Measurements from ENCODE around the gene PID1. TPM values are rescaled to one million over a fixed set of nuclear protein-coding genes. Genes with fewer than 3 reads are reported as not detected.

The PID1 gene
- total RNA-seq, 1 donor from 2014 or later, result 29.1 TPM

DNA sequence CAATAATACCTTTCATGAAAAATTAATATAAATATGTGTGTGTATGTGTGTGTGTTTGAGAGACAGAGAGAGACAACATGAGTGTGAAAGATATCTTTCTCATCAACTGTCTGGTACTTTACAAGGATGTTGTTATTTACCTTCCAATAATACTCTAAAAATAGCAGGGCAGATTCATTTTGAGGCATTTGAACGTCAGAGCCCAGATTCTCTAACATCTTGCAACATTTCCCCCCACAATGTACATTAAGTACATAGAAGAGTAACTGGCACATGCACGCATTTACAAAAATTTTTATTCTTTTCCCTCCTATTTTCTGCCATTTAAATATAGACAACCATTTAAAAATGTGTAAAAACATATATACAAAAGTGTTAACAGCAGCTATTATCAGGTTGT lies 100.9 kb downstream of the PID1 start:
- no peak for DNase-seq (ENCODE audit: low spot score)

- no peak for DNase-seq (ENCODE audit: low spot score)
These were observed 101.3 kb downstream of the PID1 start for GRCh38 chr2:229169751-229170150.

DNA sequence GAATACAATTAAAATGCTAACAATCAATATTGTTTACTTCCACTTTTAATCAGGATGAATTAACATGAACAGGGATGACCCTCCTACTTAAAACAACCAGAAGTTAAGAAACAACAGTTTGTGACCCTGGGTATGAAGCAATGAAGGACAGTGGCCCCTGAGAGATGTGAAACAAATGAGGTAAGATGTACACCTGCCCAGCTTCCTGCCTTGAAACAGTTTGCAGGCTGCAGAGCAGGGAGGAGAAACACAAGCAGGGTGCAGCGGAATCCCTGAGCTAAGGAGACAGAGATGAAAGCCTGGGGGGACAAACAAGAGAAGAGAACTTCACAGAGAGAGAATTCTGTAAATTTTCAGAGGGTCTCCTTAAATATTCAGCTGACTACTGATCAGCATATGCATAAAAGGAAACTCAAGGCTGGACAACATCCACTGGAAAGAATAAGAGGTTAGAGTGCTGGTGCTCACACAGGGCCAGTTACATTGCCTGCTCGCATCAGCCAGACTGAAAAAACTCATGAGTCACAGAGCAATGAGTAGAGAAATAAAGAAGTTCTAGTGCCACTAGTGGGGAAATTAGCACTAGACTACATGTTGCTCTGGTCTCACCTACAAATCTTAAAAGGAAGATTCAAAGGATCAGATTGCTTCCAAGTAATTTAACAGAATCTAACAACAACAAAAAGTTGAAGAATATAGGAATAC lies 106.4 kb downstream of the PID1 start:
- no peak for DNase-seq (ENCODE audit: low spot score)

- no peak for DNase-seq (ENCODE audit: low spot score)
These were observed 107.2 kb downstream of the PID1 start for GRCh38 chr2:229163893-229164292.

DNA sequence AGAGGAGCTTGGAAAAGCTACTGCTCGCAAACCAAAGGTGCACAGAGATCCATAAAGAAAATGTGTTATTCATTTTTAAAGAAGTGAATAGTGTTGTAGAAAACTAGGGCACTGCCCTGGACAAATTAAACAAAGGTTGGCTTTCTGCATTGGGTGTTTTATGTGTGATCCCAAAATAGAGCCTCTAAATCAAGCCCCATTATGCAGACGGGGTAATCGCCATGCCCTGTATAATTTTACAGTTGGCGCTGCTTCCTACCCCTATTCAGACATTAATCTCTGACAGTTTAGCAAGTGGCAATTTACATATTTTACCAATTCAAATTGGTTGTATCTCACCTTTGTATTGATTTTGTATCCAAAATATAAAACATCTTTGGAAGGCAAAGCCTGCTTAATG lies 109.1 kb downstream of the PID1 start:
- DNase-seq (ENCODE audit: low spot score), result no peak

- no peak for DNase-seq (ENCODE audit: low spot score)
These were observed 110.1 kb downstream of the PID1 start for GRCh38 chr2:229160984-229161383.

DNA sequence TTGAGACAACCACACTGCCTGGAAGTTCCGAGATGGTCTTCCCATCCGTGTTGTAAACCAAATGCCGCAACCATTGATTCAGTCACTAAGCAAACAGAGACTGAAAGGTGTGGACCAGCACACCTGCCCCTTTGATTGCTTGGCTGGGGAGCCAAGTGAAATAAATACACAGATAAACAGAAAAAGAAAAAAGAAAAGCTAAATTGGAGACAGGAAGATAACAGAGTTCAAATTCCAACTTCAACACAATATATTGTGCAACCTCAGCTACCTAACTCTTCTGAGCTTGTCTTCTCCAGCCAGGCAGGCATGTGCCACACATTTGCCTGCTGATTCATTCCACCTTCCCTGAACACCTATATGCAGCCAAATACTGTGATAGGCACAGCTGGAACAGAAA lies 110.9 kb downstream of the PID1 start:
- no peak for DNase-seq (ENCODE audit: low spot score)

DNA sequence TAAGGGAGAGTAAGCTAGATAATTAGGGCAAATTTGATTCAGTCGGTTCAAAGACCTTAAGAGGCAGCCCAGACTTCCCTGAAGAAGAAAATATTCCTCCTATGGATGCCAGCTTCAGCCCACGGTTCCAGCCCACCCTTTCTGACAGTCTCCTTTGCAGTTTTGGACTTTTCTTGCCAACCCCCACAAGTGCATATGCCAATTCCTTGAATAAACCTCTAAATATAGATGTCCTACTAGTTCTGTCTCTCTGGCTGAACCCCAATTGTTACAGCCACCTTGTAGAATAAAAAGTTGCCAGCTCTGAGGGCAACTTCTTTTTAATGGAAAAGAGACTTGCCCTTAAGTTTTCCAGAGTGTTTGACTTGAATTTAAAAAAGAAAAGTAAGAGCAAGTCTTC lies 111.7 kb downstream of the PID1 start:
- no peak for DNase-seq (ENCODE audit: low spot score)

- DNase-seq (ENCODE audit: low spot score), result no peak
These were observed 116.7 kb downstream of the PID1 start for GRCh38 chr2:229154381-229154780.

GRCh38 chr2:229153951-229154350 lies 117.1 kb downstream of the PID1 start:
- DNase-seq (ENCODE audit: low spot score), result no peak

- no peak for DNase-seq (ENCODE audit: low spot score)
These were observed 117.8 kb downstream of the PID1 start for GRCh38 chr2:229153267-229153666.

- DNase-seq (ENCODE audit: low spot score), result no peak
These were observed 118.4 kb downstream of the PID1 start for GRCh38 chr2:229152674-229153073.

- no peak for DNase-seq (ENCODE audit: low spot score)
These were observed 120.8 kb downstream of the PID1 start for GRCh38 chr2:229150317-229150716.

DNA sequence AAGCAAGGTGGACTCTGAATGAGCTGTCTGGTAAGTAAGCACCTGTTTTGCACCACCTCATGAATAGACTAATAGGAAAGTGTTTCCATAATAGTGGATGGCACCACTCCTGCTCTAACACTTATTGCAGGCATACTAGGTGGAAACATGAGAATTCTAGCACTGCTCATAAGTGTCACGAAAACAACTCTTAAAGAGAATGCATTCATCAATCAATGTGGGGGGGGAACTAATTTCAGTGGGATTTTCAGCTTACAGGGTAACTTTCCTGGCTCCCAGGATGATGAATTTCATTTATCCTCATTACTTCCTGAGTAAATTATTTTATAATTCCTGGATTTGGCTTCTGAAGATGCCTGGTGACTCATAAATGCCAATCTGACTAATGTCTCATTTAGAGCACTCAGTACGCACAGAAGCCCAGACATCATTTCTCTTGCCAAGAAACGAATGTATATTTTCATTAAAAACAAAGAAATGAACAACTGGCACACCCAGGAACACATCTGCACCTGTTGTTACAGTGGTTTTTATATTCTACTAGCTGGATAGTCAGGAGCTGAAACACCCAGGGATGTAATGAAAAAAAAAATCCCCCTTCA lies 129.6 kb downstream of the PID1 start:
- DNase-seq (ENCODE audit: low spot score), result no peak

GRCh38 chr2:229137639-229138038 lies 133.4 kb downstream of the PID1 start:
- no peak for DNase-seq (ENCODE audit: low spot score)

DNA sequence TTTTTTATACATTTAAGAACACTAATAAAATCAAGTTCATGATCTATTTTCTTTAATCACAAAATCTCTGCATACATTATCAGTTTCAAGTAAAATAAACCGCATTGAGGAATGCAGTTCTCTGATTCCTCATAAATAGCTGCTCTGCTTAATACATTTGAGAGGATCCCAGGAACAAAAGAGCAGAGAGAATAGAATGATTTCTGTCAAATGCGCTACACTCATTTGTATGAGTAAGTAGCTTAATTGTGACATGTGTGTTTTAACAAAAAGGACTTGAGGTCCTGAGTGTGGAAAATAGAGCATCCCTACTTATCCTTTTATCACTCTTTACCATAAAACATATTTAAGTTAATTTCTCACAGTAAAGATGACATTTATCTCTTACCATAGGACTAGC lies 134.0 kb downstream of the PID1 start:
- DNase-seq (ENCODE audit: low spot score), result no peak

- DNase-seq (ENCODE audit: low spot score), result peak; percentile 50
These were observed 137.8 kb downstream of the PID1 start for GRCh38 chr2:229133155-229133772.

- DNase-seq (ENCODE audit: low spot score), result peak; percentile 44
These were observed 138.9 kb downstream of the PID1 start for GRCh38 chr2:229132236-229132635.

GRCh38 chr2:229130522-229130921 lies 140.6 kb downstream of the PID1 start:
- DNase-seq (ENCODE audit: low spot score), result peak; percentile 83

- DNase-seq (ENCODE audit: low spot score), result peak; percentile 75
These were observed 141.2 kb downstream of the PID1 start for GRCh38 chr2:229129738-229130371.

DNA sequence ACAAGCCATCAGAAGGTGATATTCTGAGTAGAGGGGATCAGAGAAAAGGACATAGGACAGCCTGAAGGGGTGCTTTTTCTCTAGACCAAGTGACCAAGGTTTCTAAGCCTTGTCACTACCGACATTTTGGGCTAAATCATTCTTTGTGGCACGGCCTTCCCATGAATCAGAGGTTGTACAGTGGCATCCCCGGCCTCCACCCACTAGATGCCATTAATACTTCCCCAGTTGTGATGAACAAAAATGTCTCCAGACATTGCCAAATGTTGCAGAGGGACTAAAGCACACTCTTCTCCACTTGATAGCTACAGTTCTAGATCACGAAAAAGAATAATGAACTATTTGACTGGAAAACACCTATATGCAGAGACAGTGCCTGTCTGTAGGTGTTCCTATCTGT lies 143.6 kb downstream of the PID1 start:
- no peak for DNase-seq (ENCODE audit: low spot score)

DNA sequence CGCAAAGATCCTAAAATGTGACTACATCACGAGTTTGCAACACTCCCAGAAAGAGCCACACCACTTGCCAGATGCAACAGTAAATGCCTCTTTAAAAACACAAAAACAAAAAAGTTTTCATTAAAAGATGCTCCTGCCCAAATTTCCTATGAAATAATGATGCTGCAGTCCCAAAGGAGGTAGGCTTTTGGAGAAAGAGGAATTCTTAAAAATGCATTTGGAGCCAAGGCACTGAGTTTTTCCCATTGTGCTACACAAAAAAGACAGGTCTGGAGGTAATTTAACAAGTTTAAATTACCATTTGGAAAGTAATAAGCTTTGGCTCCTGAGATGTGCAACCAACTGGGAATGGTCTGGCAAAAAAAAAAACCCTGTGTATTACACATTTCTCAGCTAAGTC lies 145.0 kb downstream of the PID1 start:
- DNase-seq (ENCODE audit: low spot score), result no peak

- peak; percentile 73 for DNase-seq (ENCODE audit: low spot score)
These were observed 147.0 kb downstream of the PID1 start for GRCh38 chr2:229124136-229124535.

Data from umbilical cord (tissue), 2 donors.